ENCODE measurements around the gene TEF. TPM values are rescaled to one million over a fixed set of nuclear protein-coding genes. Genes with fewer than 3 reads are reported as not detected.

The TEF gene
- total and polyA plus RNA-seq, 4 donors, result 5.7 to 16.2 (median 10.2) TPM

- no peak for TF ChIP-seq GABPA (IDR thresholded peaks at IDR 0.05 in 1 of 2, conservative IDR thresholded peaks at IDR 0.05 in 1 of 2)
Measured at GRCh38 chr22:41338614-41339212, 43.0 kb upstream of the TEF start (continued).

GRCh38 chr22:41339823-41340222 is 41.9 kb upstream of the TEF start:
- no peaks in the 10 kb centered on the region for H3K27me3 ChIP-seq (ENCODE audit: control insufficient read depth in 4 of 4, insufficient read depth in 4 of 4, low read length in 3 of 4)
- peaks cover 10 to 44% (median 31%) of the 10 kb centered on the region in 4 donors for H3K4me1 ChIP-seq (ENCODE audit: control insufficient read depth in 4 of 4, insufficient read depth in 4 of 4, low read length in 3 of 4)
- no peak overlapping the region for H3K9ac ChIP-seq (ENCODE audit: low read depth in 1 of 2, low read length in 2 of 2)
- no peaks in the 10 kb centered on the region for H3K9me3 ChIP-seq (ENCODE audit: control insufficient read depth in 4 of 4, low read length in 3 of 4)
- H3K36me3 ChIP-seq (ENCODE audit: control insufficient read depth in 4 of 4, insufficient read depth in 3 of 4, low read depth in 1 of 4, low read length in 3 of 4), result peaks cover 2 to 40% (median 11%) of the 10 kb centered on the region in 4 donors
- no peak overlapping the region for H3K4me3 ChIP-seq (ENCODE audit: low read depth in 1 of 3, low read length in 3 of 3)
- TF ChIP-seq EGR1 (IDR thresholded peaks at IDR 0.05; ENCODE audit: low read depth in 2 of 2) (no peak), ATF3 (IDR thresholded peaks at IDR 0.05) (no peak), REST (IDR thresholded peaks at IDR 0.05) (no peak), SP1 (IDR thresholded peaks at IDR 0.05) (no peak), RAD21 (IDR thresholded peaks at IDR 0.05) (no peak), ZBTB33 (IDR thresholded peaks at IDR 0.05) (no peak), YY1 (IDR thresholded peaks at IDR 0.05) (no peak), FOXA1 (IDR thresholded peaks at IDR 0.05) (no peak), RXRA (IDR thresholded peaks at IDR 0.05) (no peak), FOXA2 (IDR thresholded peaks at IDR 0.05) (no peak), HNF4A (conservative IDR thresholded peaks at IDR 0.05) (no peak), MAX (IDR thresholded peaks at IDR 0.05) (no peak), TAF1 (conservative IDR thresholded peaks at IDR 0.05) (no peak), NR2F2 (IDR thresholded peaks at IDR 0.05) (no peak)
- H3K27ac ChIP-seq (ENCODE audit: low read depth in 1 of 2, low read length in 2 of 2), result no peak overlapping the region
- 98% methylated on average over 18 of the region's 18 CpGs for WGBS
- DNase-seq (ENCODE audit: low spot score), result no peak

GRCh38 chr22:41340357-41340756 is 41.4 kb upstream of the TEF start:
- DNase-seq (ENCODE audit: low spot score), result peak; percentile 49
- TF ChIP-seq FOXA2 (IDR thresholded peaks at IDR 0.05) (no peak), YY1 (IDR thresholded peaks at IDR 0.05) (no peak), JUND (IDR thresholded peaks at IDR 0.05) (no peak)
- no peaks in the 10 kb centered on the region for H3K27me3 ChIP-seq (ENCODE audit: control insufficient read depth in 4 of 4, insufficient read depth in 4 of 4, low read length in 3 of 4)
- H3K4me1 ChIP-seq (ENCODE audit: control insufficient read depth in 4 of 4, insufficient read depth in 4 of 4, low read length in 3 of 4), result peaks cover 10 to 44% (median 30%) of the 10 kb centered on the region in 4 donors
- 67% methylated on average over 11 of the region's 11 CpGs for WGBS
- no peak overlapping the region for H3K4me3 ChIP-seq (ENCODE audit: low read depth in 1 of 3, low read length in 3 of 3)
- H3K36me3 ChIP-seq (ENCODE audit: control insufficient read depth in 4 of 4, insufficient read depth in 3 of 4, low read depth in 1 of 4, low read length in 3 of 4), result peaks cover 2 to 36% (median 11%) of the 10 kb centered on the region in 4 donors
- no peaks in the 10 kb centered on the region for H3K9me3 ChIP-seq (ENCODE audit: control insufficient read depth in 4 of 4, low read length in 3 of 4)
- no peak overlapping the region for H3K27ac ChIP-seq (ENCODE audit: low read depth in 1 of 2, low read length in 2 of 2)
- H3K9ac ChIP-seq (ENCODE audit: low read depth in 1 of 2, low read length in 2 of 2), result no peak overlapping the region
